GM23248 (cell line): ENCODE data around the gene AGAP2. TPM values are rescaled to one million over a fixed set of nuclear protein-coding genes. Genes with fewer than 3 reads are reported as not detected.

Experiments
- DNase-seq: peaks from one replicate; pipeline ENCODE4 v3.0.0-alpha.2; 2015
- H2AFZ ChIP-seq: fragments of 200-600 bp; sonication (generic); 2 replicates; pipeline ENCODE4 v1.6.1; 2016; ENCODE audit warnings: antibody characterized with exemption
- H3F3A ChIP-seq: fragments of 200-600 bp; sonication (generic); 2 replicates; pipeline ENCODE4 v1.6.1; 2016; ENCODE audit warnings: mild to moderate bottlenecking, antibody characterized with exemption, mixed run types; ENCODE audit not compliant: insufficient read depth
- H3K27ac ChIP-seq: fragments of 200-600 bp; sonication (generic); 2 replicates; pipeline ENCODE4 v1.5.1; 2016; ENCODE audit warnings: mild to moderate bottlenecking
- H3K27me3 ChIP-seq: fragments of 200-600 bp; sonication (generic); replicated peaks from 2 replicates; pipeline ENCODE4 v1.6.1; 2016; ENCODE audit warnings: mild to moderate bottlenecking; ENCODE audit not compliant: insufficient read depth
- H3K36me3 ChIP-seq: fragments of 200-600 bp; sonication (generic); 2 replicates; pipeline ENCODE4 v1.6.1; 2016; ENCODE audit warnings: low read depth, mild to moderate bottlenecking
- H3K4me1 ChIP-seq: fragments of 200-600 bp; sonication (generic); 2 replicates; pipeline ENCODE4 v1.6.1; 2016; ENCODE audit warnings: mild to moderate bottlenecking; ENCODE audit not compliant: insufficient read depth
- H3K4me2 ChIP-seq: fragments of 200-600 bp; sonication (generic); one replicate; pipeline ENCODE4 v1.6.1; 2016; ENCODE audit warnings: mild to moderate bottlenecking; ENCODE audit not compliant: unreplicated experiment
- H3K4me3 ChIP-seq: fragments of 200-600 bp; sonication (generic); 2 replicates; pipeline ENCODE4 v1.5.1; 2016; ENCODE audit warnings: mild to moderate bottlenecking
- H3K79me2 ChIP-seq: fragments of 200-600 bp; sonication (generic); 2 replicates; pipeline ENCODE4 v1.6.1; 2016; ENCODE audit warnings: mild to moderate bottlenecking; ENCODE audit not compliant: insufficient read depth
- H3K9ac ChIP-seq: fragments of 200-600 bp; sonication (generic); 2 replicates; pipeline ENCODE4 v1.6.1; 2016; ENCODE audit warnings: mild to moderate bottlenecking
- H3K9me2 ChIP-seq: fragments of 200-600 bp; sonication (generic); 2 replicates; pipeline ENCODE4 v1.6.1; 2016; ENCODE audit warnings: mixed run types, mild to moderate bottlenecking, moderate library complexity; ENCODE audit not compliant: insufficient read depth
- H3K9me3 ChIP-seq: fragments of 200-600 bp; sonication (generic); one replicate; pipeline ENCODE4 v1.6.1; 2017; ENCODE audit warnings: low read depth
- H4K20me1 ChIP-seq: fragments of 200-600 bp; sonication (generic); 2 replicates; pipeline ENCODE4 v1.6.0; 2016; ENCODE audit not compliant: insufficient read depth
- EZH2 ChIP-seq: fragments of 200-600 bp; sonication (generic); IDR thresholded peaks from 2 replicates; pipeline ENCODE4 v1.6.1; 2018; ENCODE audit warnings: antibody characterized with exemption, mild to moderate bottlenecking; ENCODE audit not compliant: insufficient read depth, poor library complexity, severe bottlenecking
- EZH2phosphoT487 ChIP-seq: fragments of 200-600 bp; sonication (generic); IDR thresholded peaks from 2 replicates; pipeline ENCODE4 v1.6.1; 2018; ENCODE audit warnings: antibody characterized with exemption, moderate library complexity, mild to moderate bottlenecking, low read depth; ENCODE audit not compliant: insufficient read depth
- WGBS, 2 experiments: methylation state at CpG; one replicate each; pipeline ENCODE4 v1.1.6; 2015 to 2017; ENCODE audit warnings: low lambda C conversion rate in 2 of 2, low coverage in 1 of 2; ENCODE audit errors: missing lambda C conversion rate in 2 of 2; 5-methylcytosine and 5-hydroxymethylcytosine counted together
- in situ Hi-C: fragments of 300-500 bp; cut with MboI; formaldehyde crosslinking; loops from 2 replicates; pipeline ENCODE4 v1.15.0; 2020
- polyA plus RNA-seq: library from polyadenylated mRNA; unstranded; fragments of >200 nt; fragmentation: Nextera tagmentation; extraction: Ambion mirVana; gene quantifications from 2 replicates; pipeline ENCODE4 v1.2.1, GENCODE V29; 2016
- total RNA-seq: library from RNA; depleted of rRNA; stranded (reverse); fragments of >200 nt; shearing (Covaris generic); gene quantifications from 2 replicates; pipeline ENCODE4 v1.2.3, GENCODE V29; 2014

Gene AGAP2
- total and polyA plus RNA-seq, 2 experiments from 2014 or later = not detected

- no peaks in the 10 kb centered on the region for H3K36me3 ChIP-seq
- WGBS, 2 experiments = 75 to 83% methylated on average over 4 of the region's 4 CpGs
- no peak overlapping the region for H3K27ac ChIP-seq
- peaks cover 22% of the 10 kb centered on the region for H3K27me3 ChIP-seq
- H3F3A ChIP-seq = peaks cover 11% of the 10 kb centered on the region
- H3K79me2 ChIP-seq = no peaks in the 10 kb centered on the region
- in situ Hi-C loops = no loop called here
- H3K9me3 ChIP-seq = no peaks in the 10 kb centered on the region
- H3K4me3 ChIP-seq = no peak overlapping the region
- H3K4me1 ChIP-seq = no peaks in the 10 kb centered on the region
- no peak overlapping the region for H3K4me2 ChIP-seq
- DNase-seq = no peak
- H3K9ac ChIP-seq = no peak overlapping the region
- no peak for TF ChIP-seq EZH2phosphoT487
- no peak for TF ChIP-seq EZH2
- H3K9me2 ChIP-seq = no peaks in the 10 kb centered on the region
- H2AFZ ChIP-seq = no peak overlapping the region
- no peaks in the 10 kb centered on the region for H4K20me1 ChIP-seq
Observed at GRCh38 chr12:57757771-57758170, 19.2 kb upstream of the AGAP2 start.

GRCh38 chr12:57756406-57757341, 18.1 kb upstream of the AGAP2 start:
- no peaks in the 10 kb centered on the region for H3K9me2 ChIP-seq
- no peak overlapping the region for H2AFZ ChIP-seq
- peaks cover 11% of the 10 kb centered on the region for H3F3A ChIP-seq
- H4K20me1 ChIP-seq = no peaks in the 10 kb centered on the region
- in situ Hi-C loops = no loop called here
- no peak for TF ChIP-seq EZH2
- TF ChIP-seq EZH2phosphoT487 = no peak
- H3K27ac ChIP-seq = no peak overlapping the region
- no peak overlapping the region for H3K4me2 ChIP-seq
- no peaks in the 10 kb centered on the region for H3K4me1 ChIP-seq
- peaks cover 22% of the 10 kb centered on the region for H3K27me3 ChIP-seq
- H3K9me3 ChIP-seq = no peaks in the 10 kb centered on the region
- H3K4me3 ChIP-seq = no peak overlapping the region
- no peak overlapping the region for H3K9ac ChIP-seq
- no peaks in the 10 kb centered on the region for H3K36me3 ChIP-seq
- 86 to 90% methylated on average over 22 of the region's 22 CpGs for WGBS, 2 experiments
- no peak for DNase-seq
- peaks cover 4% of the 10 kb centered on the region for H3K79me2 ChIP-seq

GRCh38 chr12:57755454-57756372, 17.2 kb upstream of the AGAP2 start:
- in situ Hi-C loops = no loop called here
- peak; percentile 36 for DNase-seq
- H3K9me2 ChIP-seq = no peaks in the 10 kb centered on the region
- H3F3A ChIP-seq = peaks cover 11% of the 10 kb centered on the region
- peak overlapping the region; percentile 19 for H3K4me2 ChIP-seq
- no peak overlapping the region for H2AFZ ChIP-seq
- no peaks in the 10 kb centered on the region for H3K9me3 ChIP-seq
- H3K4me3 ChIP-seq = peak overlapping the region; percentile 36
- TF ChIP-seq EZH2phosphoT487 = peak; percentile 79; the same call in 1 of the 2 replicates
- TF ChIP-seq EZH2 = peak; percentile 42
- H3K36me3 ChIP-seq = no peaks in the 10 kb centered on the region
- peaks cover 4% of the 10 kb centered on the region; the same call in 1 of the 2 replicates for H3K4me1 ChIP-seq
- H3K79me2 ChIP-seq = peaks cover 14% of the 10 kb centered on the region
- no peaks in the 10 kb centered on the region for H4K20me1 ChIP-seq
- H3K9ac ChIP-seq = no peak overlapping the region
- peaks cover 22% of the 10 kb centered on the region for H3K27me3 ChIP-seq
- WGBS, 2 experiments = 8% methylated on average over 33 to 71 of the region's 76 CpGs
- no peak overlapping the region for H3K27ac ChIP-seq

- Histone ChIP-seq H2AFZ (no peak overlapping the region), H3K27me3 (peaks cover 22% of the 10 kb centered on the region), H3K27ac (no peak overlapping the region), H3K9me2 (no peaks in the 10 kb centered on the region), H3K4me1 (peaks cover 4% of the 10 kb centered on the region; the same call in 1 of the 2 replicates), H4K20me1 (no peaks in the 10 kb centered on the region), H3K9me3 (no peaks in the 10 kb centered on the region), H3K79me2 (peaks cover 20% of the 10 kb centered on the region), H3K4me3 (peak overlapping the region; percentile 36), H3K4me2 (no peak overlapping the region), H3K36me3 (no peaks in the 10 kb centered on the region), H3K9ac (no peak overlapping the region), H3F3A (peaks cover 11% of the 10 kb centered on the region)
- TF ChIP-seq EZH2 (no peak), EZH2phosphoT487 (no peak)
- no peak for DNase-seq
- 2% methylated on average over 29 of the region's 34 CpGs; no CpG with 5 or more reads in 1 of the 2 experiments for WGBS, 2 experiments
- in situ Hi-C loops = no loop called here
Observed at GRCh38 chr12:57755194-57755453, 16.6 kb upstream of the AGAP2 start.
